Upper lobe of left lung (tissue), 4 donors: ENCODE measurements around the gene COX19.

Experiments used
- POLR2A ChIP-seq, 4 donors: fragments of 450-650 bp; IDR thresholded peaks; one replicate each; pipeline ENCODE4 v1.5.1; 2016 to 2017; ENCODE audit warnings: antibody characterized with exemption in 4 of 4, mild to moderate bottlenecking in 2 of 4
- POLR2AphosphoS5 ChIP-seq, 2 donors: sonication (generic); formaldehyde crosslinking; IDR thresholded peaks; one replicate each; pipeline ENCODE4 v1.5.1; 2017; ENCODE audit warnings: antibody characterized with exemption in 2 of 2
- TF ChIP-seq, protein P1 (sequence below), 6 experiments: fragments of 450-650 bp in 4 of 6; fragments of 200-600 bp in 2 of 6; sonication (generic) in 2 of 6; IDR thresholded peaks; one replicate each; pipeline ENCODE4 v1.5.1; 2016 to 2019; ENCODE audit warnings: antibody characterized with exemption in 6 of 6

DNA sequence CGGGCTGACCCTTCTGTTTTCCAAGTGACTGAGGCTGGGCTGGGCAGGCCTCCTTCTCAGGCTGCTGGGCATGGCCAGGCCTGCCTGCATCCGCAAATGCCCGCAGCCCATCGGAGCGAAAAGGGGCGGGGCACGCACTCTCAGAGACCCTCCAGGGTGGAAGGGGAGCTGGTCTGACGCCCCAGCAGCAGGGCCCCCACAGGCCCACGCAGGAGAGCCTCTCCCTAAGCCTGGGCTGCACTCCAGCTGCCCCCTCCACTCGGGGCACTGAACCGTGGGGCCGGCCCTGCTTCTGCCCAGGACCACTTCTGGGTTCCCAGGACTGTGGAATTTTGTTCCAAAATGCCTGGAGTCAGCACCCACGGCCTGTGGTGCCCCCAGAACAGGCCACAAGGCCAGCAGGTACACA, 30.2 kb downstream of the COX19 start:
- TF ChIP-seq, protein P1, sequence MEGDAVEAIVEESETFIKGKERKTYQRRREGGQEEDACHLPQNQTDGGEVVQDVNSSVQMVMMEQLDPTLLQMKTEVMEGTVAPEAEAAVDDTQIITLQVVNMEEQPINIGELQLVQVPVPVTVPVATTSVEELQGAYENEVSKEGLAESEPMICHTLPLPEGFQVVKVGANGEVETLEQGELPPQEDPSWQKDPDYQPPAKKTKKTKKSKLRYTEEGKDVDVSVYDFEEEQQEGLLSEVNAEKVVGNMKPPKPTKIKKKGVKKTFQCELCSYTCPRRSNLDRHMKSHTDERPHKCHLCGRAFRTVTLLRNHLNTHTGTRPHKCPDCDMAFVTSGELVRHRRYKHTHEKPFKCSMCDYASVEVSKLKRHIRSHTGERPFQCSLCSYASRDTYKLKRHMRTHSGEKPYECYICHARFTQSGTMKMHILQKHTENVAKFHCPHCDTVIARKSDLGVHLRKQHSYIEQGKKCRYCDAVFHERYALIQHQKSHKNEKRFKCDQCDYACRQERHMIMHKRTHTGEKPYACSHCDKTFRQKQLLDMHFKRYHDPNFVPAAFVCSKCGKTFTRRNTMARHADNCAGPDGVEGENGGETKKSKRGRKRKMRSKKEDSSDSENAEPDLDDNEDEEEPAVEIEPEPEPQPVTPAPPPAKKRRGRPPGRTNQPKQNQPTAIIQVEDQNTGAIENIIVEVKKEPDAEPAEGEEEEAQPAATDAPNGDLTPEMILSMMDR (IDR thresholded peaks at IDR 0.05), result no peak
- TF ChIP-seq POLR2AphosphoS5 (IDR thresholded peaks at IDR 0.05), result no peak
- TF ChIP-seq POLR2A (IDR thresholded peaks at IDR 0.05), result no peak
